GM19193 (cell line): Measurements from ENCODE around the gene TNFAIP2.

Experiments
- POLR2A ChIP-seq: IDR thresholded peaks from 4 replicates; pipeline ENCODE4 v1.6.1; 2011; ENCODE audit not compliant: insufficient read depth, insufficient read length; ENCODE audit errors: extremely low read depth

Gene TNFAIP2

DNA sequence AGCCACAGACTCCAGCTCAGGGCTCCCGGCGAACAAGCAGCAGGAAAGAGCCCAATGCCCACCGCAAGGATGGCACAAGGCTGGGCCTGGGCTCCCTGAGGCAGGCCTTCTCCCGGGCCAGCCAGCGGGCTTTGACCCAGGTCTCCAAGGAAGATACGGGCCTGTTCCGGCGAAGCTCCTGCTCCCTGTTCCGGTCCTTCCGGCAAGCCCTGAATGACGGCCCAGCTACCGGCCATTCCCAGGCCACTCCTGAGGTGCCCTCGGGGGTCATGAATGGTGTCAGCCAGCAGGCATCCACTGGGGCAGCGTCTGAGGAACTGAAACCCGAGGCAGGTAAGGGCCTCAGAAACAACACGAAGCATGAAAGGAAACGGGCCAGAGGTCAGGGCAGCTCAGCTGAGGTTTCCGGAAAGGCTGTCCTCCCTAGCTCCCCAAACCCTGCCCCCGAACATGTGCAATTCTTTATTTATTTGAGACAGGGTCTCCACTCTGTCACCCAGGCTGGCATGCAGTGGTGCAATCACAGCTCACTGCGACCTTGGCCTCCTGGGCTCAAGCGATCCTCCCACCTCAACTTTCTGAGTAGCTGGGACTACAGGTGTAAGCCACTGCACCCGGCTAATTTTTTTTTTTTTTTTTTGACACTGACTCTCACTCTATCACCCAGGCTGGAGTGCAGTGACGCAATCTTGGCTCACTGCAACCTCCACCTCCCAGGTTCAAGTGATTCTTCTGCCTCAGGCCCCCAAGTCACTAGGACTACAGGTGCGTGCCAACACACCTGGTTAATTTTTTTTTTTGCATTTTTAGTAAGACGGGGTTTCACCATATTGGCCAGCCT is 22.8 kb upstream of the TNFAIP2 start:
- TF ChIP-seq POLR2A = no peak

DNA sequence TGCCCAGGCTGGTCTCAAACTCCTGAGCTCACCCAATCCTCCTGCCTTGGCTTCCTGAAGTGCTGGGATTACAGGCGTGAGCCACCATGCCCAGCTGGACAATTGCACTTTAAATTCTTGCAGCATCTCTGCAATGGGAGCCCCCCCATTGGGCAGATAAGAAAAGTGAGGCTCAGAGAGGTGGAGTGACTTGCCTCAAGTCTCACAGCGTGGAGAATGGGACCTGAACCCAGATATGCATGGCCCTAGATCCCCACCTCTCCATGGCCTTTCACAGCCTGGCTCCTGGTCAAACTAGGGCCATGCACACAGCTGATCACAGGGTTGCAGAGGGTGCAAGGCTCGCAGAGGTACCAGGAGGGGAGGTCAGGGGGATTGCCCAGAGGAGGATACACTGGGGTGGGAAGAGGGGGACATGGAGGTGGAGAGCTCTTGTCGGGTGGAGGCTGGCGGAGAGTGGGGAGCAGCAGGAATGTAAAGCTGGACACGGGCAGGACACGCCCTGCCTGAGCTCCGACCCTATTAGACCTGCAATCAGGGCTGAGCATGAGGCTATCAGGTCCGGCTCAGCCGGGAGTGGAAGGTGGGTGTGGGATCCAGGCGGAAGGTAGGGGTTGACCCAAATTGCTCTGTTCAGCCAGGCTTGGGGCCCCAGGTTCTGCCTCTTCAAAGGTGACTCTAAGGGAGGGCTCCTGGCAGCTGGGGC is 21.9 kb upstream of the TNFAIP2 start:
- TF ChIP-seq POLR2A = no peak

DNA sequence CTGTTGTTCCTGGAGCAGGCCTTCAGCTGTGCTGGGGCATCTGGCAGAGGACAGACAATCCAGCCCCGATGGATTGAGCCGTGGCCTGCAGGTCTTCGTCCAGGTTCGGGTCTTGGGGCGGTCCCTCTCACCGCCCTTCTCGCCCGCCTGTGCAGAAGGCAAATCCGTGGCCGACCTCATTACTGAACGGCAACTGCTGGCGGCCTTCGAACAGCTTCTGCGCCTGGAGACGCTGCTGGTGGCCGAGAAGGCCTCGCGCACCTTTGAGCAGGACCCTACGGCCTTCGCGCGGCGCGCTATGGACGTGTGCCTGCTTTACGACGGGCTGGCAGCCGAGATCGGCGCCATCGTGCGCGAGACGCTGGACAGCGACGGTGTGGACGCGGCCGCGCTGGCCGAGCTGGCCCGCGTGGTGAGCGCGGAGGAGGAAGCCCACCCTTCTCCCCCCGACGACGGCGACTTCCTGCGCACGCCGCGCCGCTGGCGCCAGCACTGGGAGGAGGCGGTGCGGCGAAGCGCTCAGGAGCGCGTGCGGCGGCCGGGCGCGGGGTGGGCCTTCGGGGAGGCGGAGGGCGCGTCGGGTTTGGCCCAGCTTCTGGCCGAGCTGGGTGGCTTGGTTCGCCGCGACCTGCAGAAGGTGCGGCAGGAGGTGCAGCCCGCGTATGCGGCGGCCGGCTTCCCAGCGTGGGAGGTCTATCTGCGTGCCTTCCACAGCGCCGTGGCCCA is 21.1 kb upstream of the TNFAIP2 start:
- TF ChIP-seq POLR2A = no peak

DNA sequence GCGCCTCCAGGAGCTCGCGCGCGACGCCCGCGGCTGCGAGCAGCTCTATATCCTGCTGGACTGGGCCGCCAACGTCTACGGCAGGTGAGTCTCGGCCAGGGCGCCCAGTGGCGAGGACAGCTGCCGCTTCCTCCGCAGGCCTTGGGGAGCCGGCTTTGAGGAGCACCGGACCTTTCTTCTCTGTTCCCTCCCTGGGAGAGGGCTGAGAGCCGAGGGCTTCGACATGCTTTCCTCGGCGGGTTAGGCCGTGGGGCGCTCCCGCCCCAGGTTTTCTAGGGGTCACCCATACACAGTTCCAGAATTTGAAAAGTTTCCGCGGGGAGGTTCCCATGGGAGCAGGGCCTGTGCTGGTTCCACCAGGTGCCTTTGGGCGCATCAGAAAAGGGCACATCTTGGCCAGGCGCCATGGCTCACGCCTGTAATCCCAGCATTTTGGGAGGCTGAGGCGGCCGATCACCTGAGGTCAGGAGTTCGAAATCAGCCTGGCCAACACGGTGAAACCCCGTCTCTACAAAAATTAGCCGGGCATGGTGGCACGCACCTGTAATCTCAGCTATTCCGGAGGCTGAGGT is 20.5 kb upstream of the TNFAIP2 start:
- TF ChIP-seq POLR2A = no peak

DNA sequence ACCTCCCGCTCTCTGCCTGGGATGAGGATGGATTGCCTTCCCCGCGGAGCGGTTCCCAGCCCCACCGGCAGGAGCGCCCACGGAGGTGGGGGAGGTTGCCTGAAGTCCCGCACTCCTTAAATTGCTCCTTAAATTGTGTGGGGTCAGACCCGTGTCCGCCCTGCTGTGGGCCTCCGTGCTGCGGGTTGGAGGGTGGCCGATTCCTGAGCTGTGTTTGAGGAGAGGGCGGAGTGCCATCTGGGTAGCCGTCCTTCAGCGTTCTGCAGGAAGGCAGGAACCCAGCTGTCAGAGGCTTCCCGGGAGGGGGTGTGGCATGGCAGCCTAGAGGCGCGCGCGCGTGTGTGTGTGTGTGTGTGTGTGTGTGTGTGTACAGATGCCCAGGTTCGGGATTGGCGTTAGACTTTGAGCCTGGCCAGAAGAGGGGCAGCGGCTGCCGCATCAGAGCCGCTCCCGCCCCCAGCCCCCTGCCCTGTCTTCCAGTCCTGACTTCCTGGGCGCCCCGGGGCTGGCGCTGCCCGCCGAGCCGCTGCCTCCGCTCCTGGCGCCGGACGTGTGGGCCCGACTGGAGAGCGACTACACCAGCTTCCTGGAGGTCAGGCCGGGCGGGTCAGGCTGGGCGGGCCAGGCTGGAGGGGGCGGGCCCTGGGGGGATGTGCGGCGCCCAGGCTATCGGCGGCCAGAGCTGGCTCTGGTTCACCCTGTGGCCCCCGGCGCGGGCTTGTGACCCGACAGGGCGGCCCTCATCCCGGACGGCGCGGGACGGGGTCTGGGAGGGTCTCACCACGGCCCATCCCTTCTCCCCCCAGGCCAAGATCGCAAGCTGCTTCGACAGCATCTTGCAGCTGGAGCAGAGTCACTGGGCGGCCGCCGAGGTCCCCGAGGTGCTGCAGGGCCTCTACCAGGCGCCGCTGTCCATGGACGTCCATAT is 19.5 kb upstream of the TNFAIP2 start:
- no peak for TF ChIP-seq POLR2A

DNA sequence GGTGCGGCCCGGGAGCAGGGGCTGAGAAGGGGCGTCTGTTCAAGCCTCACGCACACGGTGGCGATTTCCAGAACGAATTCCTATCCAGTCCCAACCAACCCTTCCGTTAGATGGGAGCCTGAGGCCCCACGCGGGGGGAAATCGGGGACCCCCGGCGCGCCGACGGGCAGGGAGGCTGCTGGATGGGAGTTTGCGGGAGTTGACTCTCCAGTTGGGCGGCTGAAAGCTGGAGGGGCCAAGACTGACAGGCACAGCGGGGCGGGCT is 18.9 kb upstream of the TNFAIP2 start:
- TF ChIP-seq POLR2A = no peak

DNA sequence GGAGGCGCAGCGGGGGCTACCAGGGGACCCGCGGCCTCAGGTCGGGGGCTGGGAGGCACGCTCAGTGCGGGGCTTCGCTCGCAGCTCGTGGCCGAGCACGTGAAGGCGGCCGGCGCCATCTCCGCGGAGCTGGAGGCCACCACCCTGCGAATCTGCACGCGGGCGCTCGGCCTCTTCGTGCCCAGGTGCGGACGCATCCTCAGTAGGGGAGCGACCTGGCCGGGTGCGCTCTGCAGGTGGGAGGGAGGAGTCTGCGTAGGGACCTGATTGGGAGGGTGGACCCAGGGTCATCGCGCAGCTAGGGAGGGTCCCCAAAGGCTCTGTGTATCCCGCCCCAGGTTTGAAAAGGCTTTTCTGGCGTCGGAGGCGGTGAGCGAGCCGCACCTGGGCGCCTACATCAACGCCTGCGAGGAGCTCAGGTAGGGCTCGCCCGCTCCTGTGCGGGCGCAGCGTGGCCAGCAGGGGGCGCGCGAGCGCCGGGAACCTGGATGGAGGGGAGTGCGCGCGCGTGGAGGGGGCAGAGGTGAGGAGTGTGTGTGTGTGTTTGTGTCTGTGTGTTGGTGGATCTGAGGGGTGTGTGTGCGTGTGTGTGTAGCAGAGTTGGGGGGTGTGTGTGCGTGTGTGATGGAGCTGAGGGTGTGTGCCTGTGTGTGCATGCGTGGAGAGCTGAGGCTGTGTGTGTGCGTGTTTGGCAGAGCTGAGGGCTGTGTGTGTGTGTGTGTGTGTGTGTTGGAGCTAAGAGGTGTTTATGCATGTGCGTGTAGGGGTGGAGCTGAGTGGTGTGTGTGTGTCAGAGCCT is 18.4 kb upstream of the TNFAIP2 start:
- TF ChIP-seq POLR2A = no peak

DNA sequence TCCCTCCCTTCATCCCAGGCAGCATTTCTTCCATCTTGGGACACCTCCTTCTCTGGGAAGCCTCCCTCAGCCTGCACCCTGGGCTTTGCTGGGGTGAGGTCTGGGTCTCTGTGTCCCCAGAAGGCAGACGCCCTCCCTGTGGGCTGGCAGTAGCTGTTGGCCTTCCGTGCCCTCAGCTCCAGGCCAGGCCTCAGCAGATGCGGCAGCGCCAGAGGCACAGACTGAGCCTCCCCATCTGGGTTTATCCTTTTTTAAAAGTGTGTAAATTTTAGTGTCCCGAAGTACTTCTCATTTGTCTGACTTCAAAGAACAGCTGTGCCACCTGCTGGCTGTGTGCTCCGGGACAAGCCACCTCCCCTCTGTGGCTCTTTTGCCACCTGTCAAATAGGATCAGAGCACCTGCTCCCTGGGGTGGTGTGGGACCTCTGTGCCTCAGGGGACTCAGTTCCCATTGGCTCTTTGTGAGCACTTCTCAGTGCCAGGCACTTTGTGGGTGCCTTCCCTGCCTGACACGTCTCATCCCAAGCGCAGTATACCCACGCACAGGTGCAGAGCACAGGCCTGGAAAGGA is 17.6 kb upstream of the TNFAIP2 start:
- no peak for TF ChIP-seq POLR2A

DNA sequence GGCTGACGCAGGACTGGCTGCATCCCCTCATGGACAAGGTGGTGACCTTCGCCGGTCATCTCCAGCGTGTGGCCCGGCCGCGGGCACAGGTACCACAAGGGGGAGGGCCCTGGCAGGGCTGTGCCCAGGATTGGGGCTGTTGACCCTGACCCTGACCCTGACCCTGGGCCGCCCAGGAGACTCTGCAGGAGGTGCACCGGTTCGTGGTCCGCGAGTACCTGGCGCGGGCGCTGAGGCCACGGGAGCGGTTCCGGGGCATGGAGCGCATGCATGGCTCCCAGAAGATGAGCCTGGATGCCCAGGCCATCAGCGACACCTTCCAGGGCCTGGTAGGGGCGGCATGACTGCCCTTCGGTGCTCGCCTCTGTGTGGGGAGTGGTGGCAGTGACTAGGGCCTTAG is 15.8 kb upstream of the TNFAIP2 start:
- TF ChIP-seq POLR2A = no peak

DNA sequence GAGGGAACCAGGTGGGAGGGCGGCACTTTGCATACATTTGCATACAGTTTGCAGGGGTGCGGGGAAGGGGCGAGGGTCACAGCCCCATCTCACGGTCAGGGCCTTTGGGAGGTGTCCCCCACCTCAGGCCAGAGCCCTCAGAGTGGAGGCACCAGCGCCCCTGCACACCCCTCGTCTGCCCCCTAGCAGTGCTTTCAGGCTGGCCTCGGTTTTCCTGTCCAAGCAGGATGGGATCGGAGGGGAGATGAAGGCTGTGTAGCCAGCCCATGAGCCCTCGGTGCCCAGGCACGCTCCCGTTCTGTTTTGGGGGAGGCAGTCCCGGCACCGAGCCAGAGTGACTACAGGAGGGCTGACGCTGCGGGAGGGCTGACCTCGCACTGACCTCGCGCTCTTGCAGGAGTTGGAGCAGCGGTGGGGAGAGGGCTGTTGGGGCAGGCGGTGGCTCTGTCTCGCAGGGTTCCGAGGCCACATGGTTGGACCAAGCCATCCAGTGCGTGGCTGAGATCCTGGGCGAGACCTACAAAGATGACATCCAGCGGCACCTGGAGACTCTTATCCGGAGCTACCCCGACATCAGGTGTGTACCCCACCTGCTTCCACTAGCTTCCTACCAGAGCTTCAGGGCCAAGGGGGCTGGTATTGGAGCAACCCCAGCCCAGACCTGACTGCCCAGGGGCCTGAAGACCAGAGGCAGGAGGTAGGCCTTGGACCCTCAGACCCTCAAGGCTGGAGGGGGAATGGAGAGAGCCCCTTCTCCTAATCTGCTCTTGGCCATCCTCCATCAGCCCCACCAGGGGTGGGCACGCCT is 15.1 kb upstream of the TNFAIP2 start:
- TF ChIP-seq POLR2A = no peak

DNA sequence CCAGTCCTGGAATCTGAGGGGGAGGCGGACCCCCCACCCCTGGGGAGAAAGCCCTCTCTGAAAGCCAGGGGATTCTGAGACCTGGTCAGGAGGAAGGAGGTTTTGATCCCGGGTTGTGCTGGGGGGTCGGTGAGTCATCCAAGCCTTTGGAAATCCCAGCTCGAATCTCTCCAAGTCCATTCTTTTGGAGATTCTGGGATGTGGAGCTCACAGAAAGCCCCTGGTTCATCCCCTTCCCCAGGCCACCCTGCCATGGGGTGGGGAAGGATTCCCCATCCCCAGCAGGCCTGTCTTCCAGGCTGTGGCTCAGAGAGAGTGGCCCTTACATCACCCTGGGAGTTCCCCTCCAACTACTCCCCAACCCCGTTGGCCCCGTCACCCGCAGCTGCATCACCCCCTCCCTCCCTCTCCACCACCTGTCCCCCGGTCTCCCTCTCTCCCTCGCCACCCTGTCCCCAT is 14.5 kb upstream of the TNFAIP2 start:
- TF ChIP-seq POLR2A = no peak
